Epithelial cell of proximal tubule (primary cell): ENCODE results near the gene DSE. TPM values are rescaled to one million over a fixed set of nuclear protein-coding genes. Genes with fewer than 3 reads are reported as not detected.

Source experiments
- DNase-seq: peaks from one replicate; pipeline ENCODE4 v3.0.0-alpha.2; 2011; ENCODE audit warnings: low read depth
- H3K4me3 ChIP-seq: 2 replicates; pipeline ENCODE4 v1.5.1; 2011; ENCODE audit warnings: low read depth, mild to moderate bottlenecking, low read length
- CTCF ChIP-seq: conservative IDR thresholded peaks from 2 replicates; pipeline ENCODE4 v1.5.1; 2012; ENCODE audit warnings: low read depth, mild to moderate bottlenecking, low read length
- total RNA-seq: library from RNA; depleted of rRNA; stranded (reverse); fragments of >200 nt; gene quantifications from 2 replicates; pipeline ENCODE4 v1.2.3, GENCODE V29; 2015

DSE gene
- total RNA-seq, 1 donor from 2014 or later, result 36.1 TPM

GRCh38 chr6:116420341-116420740 is 49.6 kb downstream of the DSE start:
- no peak for DNase-seq
- no peak overlapping the region for H3K4me3 ChIP-seq

GRCh38 chr6:116422238-116422637 is 51.5 kb downstream of the DSE start:
- H3K4me3 ChIP-seq, result no peak overlapping the region
- no peak for DNase-seq
- TF ChIP-seq CTCF, result no peak

More at GRCh38 chr6:116420341-116420740, 49.6 kb downstream of the DSE start:
- no peak for TF ChIP-seq CTCF

- H3K4me3 ChIP-seq, result no peak overlapping the region
- peak; percentile 27 for DNase-seq
- TF ChIP-seq CTCF, result no peak
Observed at GRCh38 chr6:116424001-116424400, 53.3 kb downstream of the DSE start.

GRCh38 chr6:116426551-116426950 is 55.8 kb downstream of the DSE start:
- no peak for TF ChIP-seq CTCF
- no peak overlapping the region for H3K4me3 ChIP-seq
- no peak for DNase-seq

GRCh38 chr6:116429111-116429510 is 58.4 kb downstream of the DSE start:
- no peak for DNase-seq
- no peak for TF ChIP-seq CTCF
- no peak overlapping the region for H3K4me3 ChIP-seq

GRCh38 chr6:116430860-116431259 is 60.1 kb downstream of the DSE start:
- no peak overlapping the region for H3K4me3 ChIP-seq
- no peak for DNase-seq
- no peak for TF ChIP-seq CTCF

- DNase-seq, result no peak
- H3K4me3 ChIP-seq, result no peak overlapping the region
- TF ChIP-seq CTCF, result no peak
Observed at GRCh38 chr6:116431964-116432595, 61.3 kb downstream of the DSE start.
